Liver (tissue), 3 donors: ENCODE results near the gene CFAP221.

ENCODE experiments used
- TF ChIP-seq, protein P1 (sequence below): fragments of 150-350 bp; IDR thresholded peaks from 2 replicates; pipeline ENCODE4 v1.5.1; 2017; ENCODE audit warnings: improper control_type of control experiment, low read depth, low read length; ENCODE audit not compliant: missing input control
- TF ChIP-seq, protein P2 (sequence below): IDR thresholded peaks from 2 replicates; pipeline ENCODE4 v1.6.1; 2016; ENCODE audit warnings: antibody characterized with exemption
- TF ChIP-seq, protein P3 (sequence below): IDR thresholded peaks from 2 replicates; pipeline ENCODE4 v1.6.1; 2016; ENCODE audit warnings: antibody characterized with exemption
- donor health status: healthy.
- donor health status: healthy.

DNA sequence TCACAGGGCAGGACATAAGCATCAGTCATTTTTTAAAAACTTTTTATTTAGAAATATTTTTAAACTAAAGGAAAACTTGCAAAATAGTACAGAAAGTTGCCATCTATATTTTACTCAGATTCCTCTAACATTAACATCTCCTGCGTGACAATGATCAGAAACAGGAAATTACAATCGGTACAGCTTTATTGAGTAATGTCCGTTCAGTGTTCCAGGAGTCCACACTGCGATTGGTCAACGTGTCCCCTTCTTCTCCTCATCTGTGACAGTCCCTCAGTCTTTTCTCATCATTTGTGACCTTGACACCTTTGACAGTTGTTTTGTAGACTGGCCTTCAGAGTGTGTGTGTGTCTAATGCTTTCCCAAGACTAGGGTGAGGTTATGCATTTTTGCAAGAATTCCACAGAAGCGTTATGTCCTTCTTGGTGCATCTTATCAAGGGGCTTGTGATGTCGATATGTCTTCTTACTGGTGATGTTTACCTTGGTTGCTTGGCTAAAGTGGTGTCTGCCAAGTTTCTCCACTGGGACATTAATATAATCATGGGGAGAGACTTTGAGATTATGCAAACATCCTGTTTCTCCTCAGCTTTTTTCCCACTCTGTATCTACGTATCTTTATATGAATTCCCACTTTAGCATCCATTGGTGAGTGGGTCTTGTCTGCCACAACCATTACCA, 113.4 kb downstream of the CFAP221 start:
- TF ChIP-seq, protein P1, sequence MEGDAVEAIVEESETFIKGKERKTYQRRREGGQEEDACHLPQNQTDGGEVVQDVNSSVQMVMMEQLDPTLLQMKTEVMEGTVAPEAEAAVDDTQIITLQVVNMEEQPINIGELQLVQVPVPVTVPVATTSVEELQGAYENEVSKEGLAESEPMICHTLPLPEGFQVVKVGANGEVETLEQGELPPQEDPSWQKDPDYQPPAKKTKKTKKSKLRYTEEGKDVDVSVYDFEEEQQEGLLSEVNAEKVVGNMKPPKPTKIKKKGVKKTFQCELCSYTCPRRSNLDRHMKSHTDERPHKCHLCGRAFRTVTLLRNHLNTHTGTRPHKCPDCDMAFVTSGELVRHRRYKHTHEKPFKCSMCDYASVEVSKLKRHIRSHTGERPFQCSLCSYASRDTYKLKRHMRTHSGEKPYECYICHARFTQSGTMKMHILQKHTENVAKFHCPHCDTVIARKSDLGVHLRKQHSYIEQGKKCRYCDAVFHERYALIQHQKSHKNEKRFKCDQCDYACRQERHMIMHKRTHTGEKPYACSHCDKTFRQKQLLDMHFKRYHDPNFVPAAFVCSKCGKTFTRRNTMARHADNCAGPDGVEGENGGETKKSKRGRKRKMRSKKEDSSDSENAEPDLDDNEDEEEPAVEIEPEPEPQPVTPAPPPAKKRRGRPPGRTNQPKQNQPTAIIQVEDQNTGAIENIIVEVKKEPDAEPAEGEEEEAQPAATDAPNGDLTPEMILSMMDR: no peak
- TF ChIP-seq, protein P2, sequence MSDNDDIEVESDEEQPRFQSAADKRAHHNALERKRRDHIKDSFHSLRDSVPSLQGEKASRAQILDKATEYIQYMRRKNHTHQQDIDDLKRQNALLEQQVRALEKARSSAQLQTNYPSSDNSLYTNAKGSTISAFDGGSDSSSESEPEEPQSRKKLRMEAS: no peak
- TF ChIP-seq, protein P3, sequence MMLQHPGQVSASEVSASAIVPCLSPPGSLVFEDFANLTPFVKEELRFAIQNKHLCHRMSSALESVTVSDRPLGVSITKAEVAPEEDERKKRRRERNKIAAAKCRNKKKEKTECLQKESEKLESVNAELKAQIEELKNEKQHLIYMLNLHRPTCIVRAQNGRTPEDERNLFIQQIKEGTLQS: no peak
